Ureter (tissue), 1 donor: Measurements from ENCODE around the gene FRMD3. TPM values are rescaled to one million over a fixed set of nuclear protein-coding genes. Genes with fewer than 3 reads are reported as not detected.

Experiments used
- DNase-seq: peaks from one replicate; pipeline ENCODE4 v3.0.0-alpha.2; 2020; ENCODE audit warnings: low spot score
- total RNA-seq: library from RNA; stranded (reverse); gene quantifications from one replicate; pipeline ENCODE4 v1.2.4, GENCODE V29; 2023
- donor health status: DM: yes; HTN: yes; CAD: no.

Gene FRMD3
- total RNA-seq, 1 donor from 2014 or later = 16.8 TPM

GRCh38 chr9:83236029-83236696 lies 302.0 kb downstream of the FRMD3 start:
- DNase-seq = no peak

- DNase-seq = no peak
These were observed 302.7 kb downstream of the FRMD3 start for GRCh38 chr9:83235526-83235925.

- no peak for DNase-seq
These were observed 303.7 kb downstream of the FRMD3 start for GRCh38 chr9:83234541-83234940.

- DNase-seq = no peak
These were observed 304.6 kb downstream of the FRMD3 start for GRCh38 chr9:83233647-83234046.

- DNase-seq = no peak
These were observed 307.2 kb downstream of the FRMD3 start for GRCh38 chr9:83231039-83231438.

GRCh38 chr9:83220730-83221129 lies 317.5 kb downstream of the FRMD3 start:
- no peak for DNase-seq

- DNase-seq = no peak
These were observed 318.2 kb downstream of the FRMD3 start for GRCh38 chr9:83219924-83220438.

- DNase-seq = peak; percentile 85
These were observed 318.9 kb downstream of the FRMD3 start for GRCh38 chr9:83219154-83219923.

GRCh38 chr9:83218411-83219090 lies 319.6 kb downstream of the FRMD3 start:
- no peak for DNase-seq

- no peak for DNase-seq
These were observed 328.9 kb downstream of the FRMD3 start for GRCh38 chr9:83209188-83209731.

GRCh38 chr9:83208065-83208850 lies 329.9 kb downstream of the FRMD3 start:
- DNase-seq = no peak

- no peak for DNase-seq
These were observed 334.2 kb downstream of the FRMD3 start for GRCh38 chr9:83204047-83204446.

GRCh38 chr9:83200531-83200930 lies 337.7 kb downstream of the FRMD3 start:
- DNase-seq = no peak

GRCh38 chr9:83199832-83200231 lies 338.4 kb downstream of the FRMD3 start:
- no peak for DNase-seq

GRCh38 chr9:83199240-83199639 lies 339.0 kb downstream of the FRMD3 start:
- DNase-seq = peak; percentile 56

GRCh38 chr9:83198371-83198770 lies 339.8 kb downstream of the FRMD3 start:
- no peak for DNase-seq

- no peak for DNase-seq
These were observed 340.6 kb downstream of the FRMD3 start for GRCh38 chr9:83197591-83197990.

- DNase-seq = no peak
These were observed 341.3 kb downstream of the FRMD3 start for GRCh38 chr9:83196946-83197345.
